H54 (cell line): ENCODE results near the gene GNB1.
A peak's percentile ranks its signal among the peaks of the same experiment; 100 is the strongest.
"Not testable (repeated sequence)": the region's sequence is repeated elsewhere in the genome, so short reads cannot be mapped to it uniquely, and the experiment has no call there.

ENCODE experiments used
- DNase-seq: peaks from one replicate; pipeline ENCODE4 v3.0.0; 2011; ENCODE audit warnings: low spot score, mixed read lengths; ENCODE audit not compliant: insufficient read length
- FAIRE-seq: peaks from 3 replicates; lab custom pipeline; 2011; peaks lifted over from hg19 to GRCh38; lab: Jason Lieb, UNC
- POLR2A ChIP-seq: IDR thresholded peaks from 2 replicates; pipeline ENCODE4 v1.6.1; 2011; ENCODE audit warnings: low read depth, mild to moderate bottlenecking, low read length

Gene GNB1

GRCh38 chr1:1894354-1895059, 3.6 kb upstream of the GNB1 start:
- no peak for FAIRE-seq
- no peak for DNase-seq
- TF ChIP-seq POLR2A: no peak

GRCh38 chr1:1893997-1894353, 3.1 kb upstream of the GNB1 start:
- no peak for DNase-seq
- no peak for TF ChIP-seq POLR2A
- no peak for FAIRE-seq

- DNase-seq (no peak), FAIRE-seq (no peak)
- no peak for TF ChIP-seq POLR2A
These were observed 2.6 kb upstream of the GNB1 start for GRCh38 chr1:1893291-1893985.

DNA sequence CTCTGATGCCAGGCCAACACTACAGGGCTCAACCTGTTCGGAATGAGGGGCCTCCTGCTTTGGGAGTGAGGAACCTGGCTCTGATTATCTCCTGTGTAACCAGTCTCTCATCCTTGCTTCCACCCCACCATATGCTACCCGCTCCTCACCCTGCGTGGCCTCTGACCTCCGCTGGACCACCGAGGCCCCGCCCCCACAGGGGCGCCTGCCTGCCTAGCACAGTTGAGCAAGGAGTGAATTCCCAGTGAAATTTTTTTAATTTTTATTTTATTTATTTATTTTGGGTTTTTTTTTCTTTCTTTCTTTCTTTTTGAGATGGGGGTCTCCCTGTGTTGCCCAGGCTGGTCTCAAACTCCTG, 1.9 kb upstream of the GNB1 start:
- no peak for FAIRE-seq
- TF ChIP-seq POLR2A: no peak

DNA sequence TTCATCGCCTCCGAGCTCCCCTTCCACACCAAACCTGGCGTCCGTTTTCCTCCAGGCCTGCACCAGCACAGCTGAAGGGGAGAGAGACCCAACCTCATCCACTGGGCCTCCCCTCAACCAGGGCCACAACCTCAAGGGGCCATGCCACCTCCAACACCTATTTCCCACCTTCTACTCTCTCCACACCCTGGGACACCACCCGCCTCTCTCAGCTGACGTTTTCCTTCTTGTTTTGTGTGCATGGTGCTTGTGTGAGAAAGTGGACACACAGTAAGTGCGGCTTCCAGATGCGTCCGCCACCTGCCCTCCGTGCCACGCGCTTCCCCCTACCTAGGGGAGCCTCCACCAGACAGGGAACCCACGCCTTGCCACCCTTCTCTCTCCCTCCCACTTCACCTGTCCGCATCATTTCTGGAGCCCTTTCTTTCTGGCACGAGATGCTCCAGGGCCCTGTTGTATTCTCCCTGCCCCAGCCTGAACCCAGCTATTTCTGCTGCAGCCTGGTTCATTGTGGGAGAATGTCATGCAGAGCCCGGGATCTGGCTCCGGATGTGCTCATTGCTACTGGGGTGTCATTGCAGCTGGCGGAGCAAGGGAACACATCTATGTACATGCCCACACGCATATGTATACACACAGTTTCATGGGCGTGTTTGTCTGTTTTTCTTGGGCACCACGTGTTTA, 1.3 kb upstream of the GNB1 start:
- DNase-seq: no peak
- no peak for FAIRE-seq
- TF ChIP-seq POLR2A: no peak

More for the DNA sequence above, 1.9 kb upstream of the GNB1 start:
- no peak for DNase-seq

DNA sequence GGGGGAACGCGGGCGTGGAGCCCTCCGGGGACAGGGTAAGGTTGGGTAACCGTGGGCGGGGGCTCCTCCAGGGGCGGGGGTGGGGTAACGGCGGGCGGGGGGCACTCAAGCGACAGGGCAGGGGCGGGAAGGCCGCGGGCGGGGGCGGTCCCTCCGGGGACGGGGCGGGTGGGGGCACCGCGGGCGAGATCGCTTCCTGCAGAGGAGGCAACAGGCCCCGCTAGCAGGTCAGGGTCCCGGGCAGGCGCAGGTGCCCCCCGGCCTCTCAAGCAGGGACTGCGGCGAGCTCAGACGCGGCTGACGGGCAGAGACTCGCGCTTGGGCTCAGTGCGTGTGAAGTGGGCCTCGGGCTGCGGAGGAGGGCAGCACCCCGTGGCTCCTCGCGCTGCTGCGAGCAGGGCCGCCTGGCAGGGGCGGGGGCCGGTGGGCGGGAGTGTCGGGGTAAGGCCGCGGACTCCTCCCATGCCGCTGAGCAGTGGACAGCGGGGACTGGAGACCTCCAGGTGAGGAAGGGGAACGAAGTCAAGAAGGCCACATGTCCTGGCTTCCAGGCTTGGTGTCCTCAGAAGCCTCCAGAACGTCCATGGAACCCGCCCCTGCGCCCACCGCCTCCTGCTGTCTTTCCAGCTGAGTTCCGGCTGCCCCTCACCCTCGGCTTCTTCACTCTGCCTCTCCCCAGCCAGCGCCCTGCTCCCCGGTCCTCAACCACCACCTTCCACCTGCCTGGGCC, 627 bp upstream of the GNB1 start:
- DNase-seq: peak; percentile 70

DNA sequence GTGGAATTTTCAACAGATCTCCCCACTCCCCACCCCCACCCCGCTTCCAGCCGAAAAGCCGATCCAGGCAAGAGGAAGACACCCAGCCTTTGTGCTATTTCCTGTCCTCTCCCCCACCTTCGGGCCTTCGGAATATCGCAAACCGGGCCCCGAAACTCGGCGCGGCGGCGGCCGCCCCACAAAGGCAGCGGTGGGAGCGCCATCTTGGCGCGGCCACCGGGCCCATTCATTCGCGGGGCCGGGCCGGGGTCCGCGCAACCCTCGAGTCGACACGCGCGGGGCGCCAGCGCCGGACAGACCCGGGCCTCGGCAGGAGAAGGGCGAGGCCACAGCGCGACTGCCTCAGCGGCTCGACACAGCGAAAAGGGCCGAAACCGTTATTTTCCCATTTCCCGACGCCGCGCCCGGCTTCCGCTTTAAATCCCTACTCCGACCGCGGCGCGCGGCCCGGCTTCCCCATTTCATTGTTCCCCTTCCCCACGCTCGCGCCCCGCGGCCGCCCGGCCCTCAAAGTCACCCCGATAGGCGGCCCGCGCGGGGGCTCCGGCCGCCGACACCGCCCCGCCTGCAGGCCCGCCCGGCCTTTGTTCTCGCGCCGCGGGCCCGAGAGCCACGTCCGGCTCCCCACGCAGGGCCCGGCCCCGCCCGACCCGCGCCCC, 911 bp downstream of the GNB1 start:
- FAIRE-seq (no peak), DNase-seq (no peak)

More for the DNA sequence above, 627 bp upstream of the GNB1 start:
- no peak for FAIRE-seq
- peak; percentile 65 for TF ChIP-seq POLR2A

GRCh38 chr1:1889090-1889750, 1.7 kb downstream of the GNB1 start:
- DNase-seq (no peak), FAIRE-seq (no peak)
- TF ChIP-seq POLR2A: no peak

More for the DNA sequence above, 911 bp downstream of the GNB1 start:
- TF ChIP-seq POLR2A: no peak

GRCh38 chr1:1883890-1884289, 7.0 kb downstream of the GNB1 start:
- not testable (repeated sequence) for FAIRE-seq, DNase-seq

- DNase-seq (no peak), FAIRE-seq (no peak)
- TF ChIP-seq POLR2A: no peak
These were observed 7.6 kb downstream of the GNB1 start for GRCh38 chr1:1883092-1883873.

- no peak for TF ChIP-seq POLR2A
- DNase-seq: no peak
- FAIRE-seq: no peak
These were observed 9.2 kb downstream of the GNB1 start for GRCh38 chr1:1881727-1882126.

DNA sequence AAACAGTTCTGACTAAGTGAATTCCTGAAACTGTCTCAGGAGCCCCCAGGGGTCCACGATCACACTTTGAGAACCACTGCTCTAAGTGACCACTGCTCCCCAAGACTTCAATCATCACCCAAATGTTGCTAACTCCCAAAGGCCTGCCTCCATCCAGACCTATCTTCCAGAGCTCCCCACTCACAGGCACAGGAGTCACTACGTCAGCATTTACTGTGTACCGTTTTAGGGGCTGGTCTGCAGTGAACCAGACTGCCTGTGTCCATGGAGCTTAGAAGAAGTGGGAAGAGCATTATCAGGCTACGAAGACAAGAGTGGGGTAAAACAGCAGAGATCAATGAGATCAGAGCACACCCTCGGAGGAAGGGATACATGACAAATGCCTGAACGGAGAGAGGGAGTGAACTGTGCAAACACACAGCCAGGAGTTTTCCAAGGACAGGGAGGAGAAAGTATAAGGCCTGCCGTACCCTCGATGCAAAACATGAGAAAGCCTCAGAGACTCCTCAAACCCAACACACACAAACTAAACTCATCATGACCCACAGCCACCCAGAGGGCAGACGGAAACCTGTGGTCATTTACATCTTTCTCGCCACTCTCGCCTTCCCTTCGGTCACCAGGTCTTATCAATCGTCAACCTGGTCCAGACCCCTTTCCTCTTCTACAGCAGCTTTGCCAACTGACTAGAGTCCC, 10.1 kb downstream of the GNB1 start:
- no peak for TF ChIP-seq POLR2A
- no peak for DNase-seq
- FAIRE-seq: no peak

DNA sequence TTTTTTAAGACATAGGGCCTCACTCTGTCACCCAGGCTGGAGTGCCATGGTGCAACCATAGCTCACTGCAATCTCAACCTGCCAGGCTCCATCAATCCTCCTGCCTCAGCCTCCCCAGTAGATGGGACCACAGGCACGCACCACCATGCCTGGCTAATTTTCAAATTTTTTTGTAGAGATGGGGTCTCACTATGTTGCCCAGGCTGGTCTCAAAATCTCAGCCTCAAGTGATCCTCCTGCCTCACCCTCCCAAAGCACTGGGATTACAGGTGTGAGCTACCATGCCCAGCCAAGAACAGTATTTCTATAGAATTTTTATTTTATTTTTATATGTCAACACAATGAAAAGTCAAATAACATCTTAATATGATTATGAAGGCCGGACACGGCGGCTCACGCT, 10.9 kb downstream of the GNB1 start:
- DNase-seq (no peak), FAIRE-seq (no peak)
- TF ChIP-seq POLR2A: no peak
